ENCODE measurements around the gene ZFAND4. TPM values are rescaled to one million over a fixed set of nuclear protein-coding genes. Genes with fewer than 3 reads are reported as not detected.
A peak's percentile ranks its signal among the peaks of the same experiment; 100 is the strongest.
"Not testable (repeated sequence)": the region's sequence is repeated elsewhere in the genome, so short reads cannot be mapped to it uniquely, and the experiment has no call there.

Gene ZFAND4
- total and polyA plus RNA-seq, 10 of the 15 experiments (the other 5 are each of a cell fraction or from before 2014, with no cell fraction given): 4.7 to 20.8 (median 12.8) TPM

GRCh38 chr10:45710200-45710796 lies 37.7 kb upstream of the ZFAND4 start:
- H3K27ac ChIP-seq (ENCODE audit: control insufficient read depth, insufficient read depth): peak overlapping the region; percentile 68
- CTCF ChIA-PET: interaction anchor here (0.6 kb wide), 1 partner anchor 464 kb away, joined by 3 read pairs; no protein-coding TSS in a partner anchor
- POLR2A ChIA-PET: interaction anchor here (0.6 kb wide), 1 partner anchor 115 kb away, joined by 3 read pairs; no protein-coding TSS in a partner anchor
- H4K20me1 ChIP-seq (ENCODE audit: control insufficient read depth, insufficient read depth); intact Hi-C loops (cut with micrococcal nuclease; ENCODE audit: unreplicated experiment); H3K36me3 ChIP-seq (ENCODE audit: control insufficient read depth in 2 of 2, insufficient read depth in 2 of 2, low read length in 1 of 2); FAIRE-seq; in situ Hi-C loops (cut with MboI); H3K27me3 ChIP-seq (replicated peaks in 1 of 2; ENCODE audit: control insufficient read depth in 2 of 2, insufficient read depth in 2 of 2, low read length in 1 of 2); H3K4me1 ChIP-seq (ENCODE audit: control insufficient read depth, insufficient read depth, low read length); BruUV-seq (replicated peaks); H3K9me3 ChIP-seq (replicated peaks; ENCODE audit: control insufficient read depth, insufficient read depth, low read length); DNase-seq (ENCODE audit: low read depth, low spot score); H3K4me3 ChIP-seq; H3K9ac ChIP-seq (ENCODE audit: control insufficient read depth, insufficient read depth, low read length); H3K79me2 ChIP-seq (ENCODE audit: control insufficient read depth, insufficient read depth, low read length): not testable (repeated sequence)
- peak overlapping the region; percentile 63; the same call in 1 of the 2 replicates for H2AFZ ChIP-seq (ENCODE audit: control insufficient read depth, low read depth, low read length)
- WGBS (ENCODE audit: insufficient coverage, insufficient replicate concordance, low lambda C conversion rate, missing lambda C conversion rate): 37% methylated on average over 1 of the region's 3 CpGs
- RAD21 ChIA-PET (ENCODE audit: unreplicated experiment): interaction anchor here (1.1 kb wide), 1 partner anchor 38 kb away, joined by 8 read pairs; the partner anchor contains the start of gene ZFAND4
- peak in 1 of 2 experiments; percentile 6; a peak in 1 of 4 replicates for TF ChIP-seq BHLHE40 (IDR thresholded peaks at IDR 0.05; ENCODE audit: borderline replicate concordance in 1 of 2, low read depth in 2 of 2, low read length in 1 of 2)
- peak; percentile 39; the same call in 1 of the 2 replicates for TF ChIP-seq ZNF384 (IDR thresholded peaks at IDR 0.05; ENCODE audit: borderline replicate concordance, low read depth, low read length)
- TF ChIP-seq RELA (IDR thresholded peaks at IDR 0.05; ENCODE audit: borderline replicate concordance, partially characterized antibody): peak; percentile 81
- peak; percentile 33; the same call in 1 of the 2 replicates for TF ChIP-seq FOXK2 (IDR thresholded peaks at IDR 0.05)
- TF ChIP-seq ATF7 (IDR thresholded peaks at IDR 0.05; ENCODE audit: low read depth): peak; percentile 43
- TF ChIP-seq RAD51 (IDR thresholded peaks at IDR 0.05): peak; percentile 42; the same call in 1 of the 2 replicates
- TF ChIP-seq, protein P1, sequence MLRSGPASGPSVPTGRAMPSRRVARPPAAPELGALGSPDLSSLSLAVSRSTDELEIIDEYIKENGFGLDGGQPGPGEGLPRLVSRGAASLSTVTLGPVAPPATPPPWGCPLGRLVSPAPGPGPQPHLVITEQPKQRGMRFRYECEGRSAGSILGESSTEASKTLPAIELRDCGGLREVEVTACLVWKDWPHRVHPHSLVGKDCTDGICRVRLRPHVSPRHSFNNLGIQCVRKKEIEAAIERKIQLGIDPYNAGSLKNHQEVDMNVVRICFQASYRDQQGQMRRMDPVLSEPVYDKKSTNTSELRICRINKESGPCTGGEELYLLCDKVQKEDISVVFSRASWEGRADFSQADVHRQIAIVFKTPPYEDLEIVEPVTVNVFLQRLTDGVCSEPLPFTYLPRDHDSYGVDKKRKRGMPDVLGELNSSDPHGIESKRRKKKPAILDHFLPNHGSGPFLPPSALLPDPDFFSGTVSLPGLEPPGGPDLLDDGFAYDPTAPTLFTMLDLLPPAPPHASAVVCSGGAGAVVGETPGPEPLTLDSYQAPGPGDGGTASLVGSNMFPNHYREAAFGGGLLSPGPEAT (IDR thresholded peaks at IDR 0.05; ENCODE audit: low read depth): peak; percentile 92
- TF ChIP-seq MEF2B (IDR thresholded peaks at IDR 0.05; ENCODE audit: partially characterized antibody, poor library complexity, severe bottlenecking): peak; percentile 77
- TF ChIP-seq MTA2 (IDR thresholded peaks at IDR 0.05; ENCODE audit: low read depth): peak; percentile 37; the same call in 1 of the 2 replicates
- H3K4me2 ChIP-seq (ENCODE audit: control insufficient read depth, insufficient read depth): 0 out of 2 replicates have a peak overlapping the region, but pooled peaks have one; percentile 13
- SMC1A ChIA-PET (ENCODE audit: uncharacterized antibody, unreplicated experiment): interaction anchor here (0.6 to 0.7 kb wide), 3 partner anchors 82 to 251 kb away, joined by 3 to 4 read pairs (median 3); no protein-coding TSS in a partner anchor
- peak; percentile 97 for ATAC-seq

GRCh38 chr10:45678467-45678866 lies 5.9 kb upstream of the ZFAND4 start:
- H3K9ac ChIP-seq (ENCODE audit: control insufficient read depth, insufficient read depth, low read length); H4K20me1 ChIP-seq (ENCODE audit: control insufficient read depth, insufficient read depth); H2AFZ ChIP-seq (ENCODE audit: control insufficient read depth, low read depth, low read length); SMC1A ChIA-PET (ENCODE audit: uncharacterized antibody, unreplicated experiment); DNase-seq (ENCODE audit: low read depth, low spot score); H3K4me3 ChIP-seq; H3K79me2 ChIP-seq (ENCODE audit: control insufficient read depth, insufficient read depth, low read length); intact Hi-C loops (cut with micrococcal nuclease; ENCODE audit: unreplicated experiment); H3K27me3 ChIP-seq (replicated peaks in 1 of 2; ENCODE audit: control insufficient read depth in 2 of 2, insufficient read depth in 2 of 2, low read length in 1 of 2); FAIRE-seq; H3K27ac ChIP-seq (ENCODE audit: control insufficient read depth, insufficient read depth); CTCF ChIA-PET; POLR2A ChIA-PET; H3K36me3 ChIP-seq (ENCODE audit: control insufficient read depth in 2 of 2, insufficient read depth in 2 of 2, low read length in 1 of 2); H3K4me2 ChIP-seq (ENCODE audit: control insufficient read depth, insufficient read depth); in situ Hi-C loops (cut with MboI); BruUV-seq (replicated peaks); H3K4me1 ChIP-seq (ENCODE audit: control insufficient read depth, insufficient read depth, low read length); ATAC-seq; RAD21 ChIA-PET (ENCODE audit: unreplicated experiment); H3K9me3 ChIP-seq (replicated peaks; ENCODE audit: control insufficient read depth, insufficient read depth, low read length): not testable (repeated sequence)
- 84% methylated on average over 11 of the region's 14 CpGs for WGBS (ENCODE audit: insufficient coverage, insufficient replicate concordance, low lambda C conversion rate, missing lambda C conversion rate)
